ENCODE results near the gene CST9L.

The CST9L gene

GRCh38 chr20:23542801-23543200, 25.5 kb downstream of the CST9L start:
- no peak for DNase-seq

DNA sequence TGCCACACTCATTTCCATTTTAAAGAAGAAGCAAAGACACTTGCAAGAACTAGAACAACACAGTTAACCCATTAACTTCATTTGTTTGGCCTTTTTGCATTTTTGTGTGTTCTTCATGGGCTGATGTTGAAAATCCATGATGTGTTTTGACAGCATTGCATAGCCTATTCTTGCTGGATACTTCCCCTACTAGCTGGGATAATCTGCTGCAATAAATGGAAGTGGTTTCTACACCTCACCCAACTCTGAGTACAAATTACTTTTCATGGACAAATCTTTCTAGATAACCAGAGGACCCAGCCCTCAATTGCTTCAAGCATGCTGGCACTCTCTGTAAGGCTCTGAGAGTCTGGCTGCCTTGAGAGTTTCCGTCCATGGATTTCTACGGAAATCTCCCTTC, 26.5 kb downstream of the CST9L start:
- DNase-seq, result no peak

DNA sequence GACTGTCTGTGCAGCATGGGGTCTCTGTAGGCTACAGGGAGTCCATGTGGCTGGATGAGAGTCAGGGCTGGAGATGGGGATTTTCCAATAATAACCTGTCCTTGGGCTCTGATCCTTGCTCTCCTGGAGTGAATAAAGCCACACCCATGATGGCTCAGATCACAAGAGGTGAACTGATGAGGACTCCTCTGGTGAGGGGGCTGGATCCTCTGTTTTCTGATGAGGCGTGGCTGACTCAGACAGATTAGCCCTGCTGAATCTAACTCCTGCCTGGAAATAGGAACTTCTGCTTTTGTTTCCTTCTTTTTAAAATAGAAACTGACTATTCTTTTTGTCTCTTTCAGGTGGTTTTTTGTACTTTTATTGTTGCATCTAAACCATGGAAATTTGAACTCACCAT, 27.0 kb downstream of the CST9L start:
- no peak for DNase-seq

GRCh38 chr20:23540624-23541023, 27.7 kb downstream of the CST9L start:
- DNase-seq, result no peak

DNA sequence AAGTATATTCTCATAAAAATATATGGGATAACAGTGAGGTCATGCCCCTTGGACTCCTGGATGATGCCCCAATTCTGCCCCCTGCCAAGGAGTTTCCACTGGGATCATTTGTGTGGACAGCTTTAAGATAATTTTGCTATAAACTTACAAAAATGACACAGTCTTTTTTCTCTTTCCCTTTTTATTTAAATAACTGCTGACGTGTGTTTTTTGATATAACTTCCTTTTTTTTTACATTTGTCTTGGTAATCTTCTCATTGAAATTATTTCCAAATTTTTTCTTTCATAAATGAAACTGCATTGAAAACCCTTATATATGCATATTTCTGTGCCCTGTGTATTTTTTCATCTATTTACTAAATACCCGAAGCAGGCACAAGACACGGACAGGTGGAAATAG, 31.3 kb downstream of the CST9L start:
- DNase-seq, result no peak

DNA sequence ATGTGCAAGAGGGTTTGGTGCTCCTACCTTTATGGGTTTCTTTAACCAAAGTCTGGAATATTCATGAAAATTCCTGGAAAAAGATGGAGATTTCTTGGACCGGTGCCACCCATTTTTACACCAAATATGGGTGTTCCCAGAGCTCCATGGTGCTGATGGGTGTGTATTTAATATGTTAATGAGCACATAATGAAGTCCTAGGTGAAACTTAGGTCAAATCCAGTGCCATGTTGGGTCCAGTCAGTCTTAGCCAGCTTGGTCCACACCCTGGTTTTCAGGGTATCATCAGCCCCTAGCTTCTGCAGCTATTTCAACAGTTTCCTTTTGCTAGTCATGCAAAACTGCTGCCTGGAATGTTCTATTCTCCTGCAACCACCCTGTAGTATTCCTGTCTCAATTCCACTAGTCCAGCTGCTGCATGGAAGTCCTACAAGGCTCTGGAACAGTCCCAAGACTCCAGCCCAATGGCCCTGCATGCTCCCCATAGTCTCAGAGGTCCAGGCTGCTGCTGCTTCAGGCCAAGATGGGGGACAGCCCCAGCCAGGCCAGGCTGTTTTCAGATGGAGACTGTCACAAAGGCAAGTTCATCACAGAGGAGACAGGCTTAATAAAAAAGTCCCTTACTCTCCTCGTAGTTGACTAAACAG, 31.8 kb downstream of the CST9L start:
- DNase-seq, result no peak

DNA sequence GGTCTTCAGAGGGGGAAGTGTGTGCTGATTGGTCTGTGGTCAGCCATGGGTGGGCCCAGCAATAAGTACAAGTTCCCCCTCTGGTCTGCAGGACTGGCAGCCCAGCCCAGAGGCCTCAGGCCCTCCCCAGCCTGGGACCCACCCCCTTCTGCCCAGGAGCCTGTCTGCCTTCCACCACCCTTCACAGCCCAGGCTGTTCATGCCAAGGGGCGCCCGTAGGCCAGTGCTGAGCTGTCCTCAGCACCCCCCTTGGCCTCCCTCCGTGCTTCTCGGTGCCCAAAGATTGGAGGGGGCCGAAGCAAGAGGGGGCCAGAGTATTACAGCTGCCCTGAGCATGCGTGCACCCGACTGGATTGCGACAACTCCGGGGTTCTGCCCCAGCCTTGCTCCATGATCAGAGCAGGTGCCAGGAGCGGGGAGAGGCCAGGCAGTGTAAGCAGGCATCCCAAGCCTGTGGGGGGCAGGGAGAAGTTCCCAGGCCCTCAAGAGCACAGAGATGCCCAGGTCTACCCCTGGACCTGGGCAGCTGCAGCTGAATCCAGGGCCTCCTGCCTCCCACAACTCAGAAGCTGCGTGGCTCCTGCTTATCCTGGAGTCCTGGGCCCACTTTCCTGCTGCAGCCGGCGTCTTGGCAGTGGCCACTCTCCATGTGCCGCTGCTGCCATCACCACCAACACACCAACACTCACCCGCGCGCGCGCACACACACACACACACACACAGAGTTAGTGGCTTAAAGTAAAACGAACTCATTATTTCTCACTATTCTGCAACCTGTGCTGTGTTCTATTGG, 33.3 kb downstream of the CST9L start:
- no peak for DNase-seq

GRCh38 chr20:23533161-23533560, 35.1 kb downstream of the CST9L start:
- DNase-seq, result no peak

GRCh38 chr20:23532533-23532932, 35.8 kb downstream of the CST9L start:
- no peak for DNase-seq

- peak in 2 of 5 experiments; percentile 9 to 50 for DNase-seq
Observed at GRCh38 chr20:23530937-23531567, 37.2 kb downstream of the CST9L start.

- no peak for DNase-seq
Observed at GRCh38 chr20:23528867-23529431, 39.3 kb downstream of the CST9L start.

DNA sequence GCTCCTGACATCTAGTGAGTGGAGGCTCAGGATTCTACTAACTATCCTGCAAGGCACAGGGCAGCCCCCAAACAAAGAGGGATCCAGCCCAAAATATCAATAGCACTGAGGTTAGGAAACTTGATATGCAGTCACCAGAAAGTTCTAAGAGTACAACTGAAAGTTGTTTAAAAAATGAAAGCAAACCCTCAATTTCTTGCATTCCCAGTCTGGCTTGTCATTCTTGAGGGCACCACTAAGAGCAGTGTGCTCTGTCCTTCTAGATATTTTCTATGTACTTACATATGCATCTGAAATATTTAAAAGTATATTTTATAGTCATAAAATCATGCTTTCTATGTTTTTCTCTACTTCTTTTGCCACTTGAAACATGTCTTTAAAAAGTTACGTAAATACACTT, 41.4 kb downstream of the CST9L start:
- DNase-seq, result no peak

DNA sequence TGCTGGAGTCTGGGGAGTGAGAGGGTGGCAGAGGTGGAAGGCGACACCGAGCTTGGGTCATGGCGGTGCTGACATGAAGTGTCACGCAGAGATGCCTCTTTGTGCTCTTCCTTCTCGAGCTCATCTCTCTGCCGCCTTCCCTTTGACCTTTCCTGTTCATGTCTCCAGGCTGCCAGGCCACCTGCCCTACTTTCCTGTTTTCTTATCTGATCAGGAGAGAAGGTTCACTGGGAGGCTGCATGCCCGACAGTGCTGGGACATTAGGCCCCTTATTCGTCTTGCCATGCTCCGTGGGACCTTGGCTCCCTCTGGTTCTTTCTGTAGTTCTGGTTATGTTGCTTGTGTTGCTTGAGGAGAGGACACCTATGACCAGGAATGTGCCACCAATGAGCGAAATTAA, 44.1 kb downstream of the CST9L start:
- DNase-seq, result no peak

GRCh38 chr20:23520185-23520584, 48.1 kb downstream of the CST9L start:
- DNase-seq, result no peak

DNA sequence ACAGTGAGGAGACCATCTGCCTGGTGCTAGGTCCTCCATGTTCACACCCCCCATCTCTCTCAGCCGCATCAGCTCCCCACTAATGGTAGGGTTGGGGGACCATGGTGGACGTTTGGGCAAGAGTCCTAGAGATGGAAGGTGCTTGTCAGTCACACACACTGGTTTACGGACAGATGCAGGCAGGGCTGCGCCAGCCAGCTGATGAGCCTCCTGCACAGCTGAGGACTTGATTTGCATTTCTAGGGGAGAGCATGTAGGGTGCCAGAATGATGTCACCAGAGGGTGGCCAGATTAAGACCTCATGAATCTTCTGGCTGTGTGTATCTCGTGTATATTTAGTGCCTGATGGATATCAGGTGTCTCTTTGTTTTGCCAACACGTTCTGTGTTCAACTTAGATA, 48.7 kb downstream of the CST9L start:
- DNase-seq, result no peak

DNA sequence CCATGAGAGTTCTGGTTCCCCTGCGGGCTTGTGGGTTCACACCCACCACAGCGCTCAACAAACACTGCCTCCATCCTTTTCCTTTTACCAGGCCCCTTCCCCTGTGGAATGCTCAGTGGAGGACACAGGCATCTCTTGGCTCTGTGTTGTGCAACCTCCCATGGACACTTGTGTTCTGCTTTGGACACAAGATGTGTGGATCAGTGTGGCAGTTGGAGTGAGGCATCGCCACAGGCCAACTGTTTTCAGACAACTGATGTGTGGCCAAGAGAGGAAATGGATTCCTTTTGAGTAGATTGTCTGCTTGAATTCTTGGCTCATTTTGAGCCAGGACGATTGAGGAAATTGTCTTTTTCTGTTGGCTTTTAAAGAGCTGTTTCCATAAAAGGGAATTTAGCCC, 50.6 kb downstream of the CST9L start:
- no peak for DNase-seq

GRCh38 chr20:23515250-23515939, 52.9 kb downstream of the CST9L start:
- DNase-seq, result no peak

GRCh38 chr20:23514848-23515247, 53.4 kb downstream of the CST9L start:
- no peak for DNase-seq

All from T-helper 2 cell (primary cell).